A673 (cell line): ENCODE data around the gene TMEM14C.

Source experiments
- CTCF ChIP-seq: fragments of 300-800, 200-600 bp; sonication (generic); conservative IDR thresholded peaks from 2 replicates; pipeline ENCODE4 v1.5.1; 2017; ENCODE audit warnings: low read depth, mild to moderate bottlenecking, antibody characterized with exemption, low read length, moderate library complexity, mixed read lengths
- EZH2 ChIP-seq: fragments of 200-600 bp; sonication (generic); IDR thresholded peaks from 2 replicates; pipeline ENCODE4 v1.6.1; 2017; ENCODE audit warnings: borderline replicate concordance, low read depth, mild to moderate bottlenecking, mixed read lengths, antibody characterized with exemption, low read length; ENCODE audit not compliant: poor library complexity, severe bottlenecking

GRCh38 chr6:10721850-10722569, 860 bp upstream of the TMEM14C start:
- TF ChIP-seq CTCF (no peak), EZH2 (no peak)
